Adrenal gland (tissue), 5 donors: ENCODE results near the gene PRICKLE4.

Experiments used
- CTCF ChIP-seq, 6 experiments: fragments of 450-650 bp in 4 of 6; fragments of 200-600 bp in 2 of 6; sonication (generic) in 1 of 6; IDR thresholded peaks; 1 replicate in 5 of 6; 2 replicates in 1 of 6; pipeline versions ENCODE4 v1.5.1 to v1.8.0; 2016 to 2021; ENCODE audit warnings: antibody characterized with exemption in 6 of 6, mild to moderate bottlenecking in 2 of 6, moderate library complexity in 1 of 6
- POLR2A ChIP-seq, 2 donors: fragments of 450-650 bp; IDR thresholded peaks; one replicate each; pipeline ENCODE4 v1.6.1; 2017; ENCODE audit warnings: antibody characterized with exemption in 2 of 2, mild to moderate bottlenecking in 2 of 2, moderate library complexity in 1 of 2
- donor health status: DM: no; HTN: no; CAD: no.

- TF ChIP-seq CTCF (IDR thresholded peaks at IDR 0.05) (no peak), POLR2A (IDR thresholded peaks at IDR 0.05) (no peak)
Observed at GRCh38 chr6:41826343-41827022, 45.9 kb downstream of the PRICKLE4 start.
